Measurements from ENCODE around the gene PLAC9. TPM values are rescaled to one million over a fixed set of nuclear protein-coding genes. Genes with fewer than 3 reads are reported as not detected.

Gene PLAC9
- polyA plus RNA-seq, 1 experiment, result 19.3 TPM

DNA sequence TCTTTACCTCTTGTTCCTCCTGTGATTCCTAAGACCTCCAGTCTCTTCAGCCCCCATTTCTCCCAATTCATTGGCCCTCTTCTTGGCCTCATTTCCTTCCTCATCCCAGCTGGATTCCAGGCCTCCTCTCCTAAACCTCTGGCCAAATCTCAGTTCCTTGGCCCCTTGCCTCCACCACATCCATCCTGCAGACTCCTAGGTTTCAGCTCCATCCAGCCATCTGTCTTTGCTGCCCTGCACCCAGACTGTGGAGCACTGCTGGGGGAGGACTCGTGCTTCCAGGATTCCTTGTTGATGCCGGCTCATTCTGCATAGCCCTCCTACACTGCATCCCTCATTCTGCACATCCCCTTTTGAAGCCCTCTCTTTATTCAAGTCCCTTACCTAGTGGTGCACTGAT is 6.7 kb downstream of the PLAC9 start:
- TF ChIP-seq, protein P1, sequence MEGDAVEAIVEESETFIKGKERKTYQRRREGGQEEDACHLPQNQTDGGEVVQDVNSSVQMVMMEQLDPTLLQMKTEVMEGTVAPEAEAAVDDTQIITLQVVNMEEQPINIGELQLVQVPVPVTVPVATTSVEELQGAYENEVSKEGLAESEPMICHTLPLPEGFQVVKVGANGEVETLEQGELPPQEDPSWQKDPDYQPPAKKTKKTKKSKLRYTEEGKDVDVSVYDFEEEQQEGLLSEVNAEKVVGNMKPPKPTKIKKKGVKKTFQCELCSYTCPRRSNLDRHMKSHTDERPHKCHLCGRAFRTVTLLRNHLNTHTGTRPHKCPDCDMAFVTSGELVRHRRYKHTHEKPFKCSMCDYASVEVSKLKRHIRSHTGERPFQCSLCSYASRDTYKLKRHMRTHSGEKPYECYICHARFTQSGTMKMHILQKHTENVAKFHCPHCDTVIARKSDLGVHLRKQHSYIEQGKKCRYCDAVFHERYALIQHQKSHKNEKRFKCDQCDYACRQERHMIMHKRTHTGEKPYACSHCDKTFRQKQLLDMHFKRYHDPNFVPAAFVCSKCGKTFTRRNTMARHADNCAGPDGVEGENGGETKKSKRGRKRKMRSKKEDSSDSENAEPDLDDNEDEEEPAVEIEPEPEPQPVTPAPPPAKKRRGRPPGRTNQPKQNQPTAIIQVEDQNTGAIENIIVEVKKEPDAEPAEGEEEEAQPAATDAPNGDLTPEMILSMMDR (IDR thresholded peaks at IDR 0.05; ENCODE audit: insufficient read depth, low read depth, low read length), result no peak
- DNase-seq (ENCODE audit: low read depth), result no peak
- ChIA-PET CTCF (interaction anchor here (2.1 kb wide), 1 partner anchor 83 kb away, joined by 6 read pairs; no protein-coding TSS in a partner anchor), POLR2A (no interaction called here)
- Histone ChIP-seq H3K4me3 (ENCODE audit: low read depth, low read length) (no peak overlapping the region), H3K27me3 (ENCODE audit: control insufficient read depth, insufficient read depth, low read length) (no peaks in the 10 kb centered on the region), H3K36me3 (ENCODE audit: control insufficient read depth, insufficient read depth, low read length) (no peaks in the 10 kb centered on the region)

DNA sequence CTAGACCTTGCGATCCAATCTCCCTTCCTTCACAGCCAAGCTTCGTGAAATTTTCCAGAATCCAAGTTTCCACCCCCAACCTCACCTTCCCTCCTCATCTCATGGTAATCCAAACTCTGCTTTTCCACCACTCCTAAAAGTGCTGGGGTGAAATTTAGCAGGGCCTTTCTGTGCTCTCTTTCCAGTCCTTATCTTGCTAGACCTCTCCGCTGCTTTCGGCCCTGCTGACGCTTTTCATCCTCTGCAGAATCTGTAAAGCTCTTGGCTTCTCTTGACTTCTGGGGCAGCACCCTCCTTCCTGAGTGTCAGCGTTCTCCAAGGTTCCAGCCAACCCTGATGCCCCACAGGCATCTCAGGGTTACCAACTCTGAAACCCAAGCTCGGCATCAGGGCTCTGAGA is 7.7 kb downstream of the PLAC9 start:
- Histone ChIP-seq H3K36me3 (ENCODE audit: control insufficient read depth, insufficient read depth, low read length) (no peaks in the 10 kb centered on the region), H3K27me3 (ENCODE audit: control insufficient read depth, insufficient read depth, low read length) (no peaks in the 10 kb centered on the region), H3K4me3 (ENCODE audit: low read depth, low read length) (no peak overlapping the region)
- ChIA-PET CTCF (interaction anchor here (0.6 to 2.1 kb wide), 3 partner anchors 81 to 673 kb away, joined by 3 to 6 read pairs (median 6); no protein-coding TSS in a partner anchor), POLR2A (interaction anchor here (0.5 kb wide), 1 partner anchor 61 kb away, joined by 3 read pairs; no protein-coding TSS in a partner anchor)
- no peak for DNase-seq (ENCODE audit: low read depth)
- TF ChIP-seq, protein P1 (IDR thresholded peaks at IDR 0.05; ENCODE audit: insufficient read depth, low read depth, low read length), result no peak

DNA sequence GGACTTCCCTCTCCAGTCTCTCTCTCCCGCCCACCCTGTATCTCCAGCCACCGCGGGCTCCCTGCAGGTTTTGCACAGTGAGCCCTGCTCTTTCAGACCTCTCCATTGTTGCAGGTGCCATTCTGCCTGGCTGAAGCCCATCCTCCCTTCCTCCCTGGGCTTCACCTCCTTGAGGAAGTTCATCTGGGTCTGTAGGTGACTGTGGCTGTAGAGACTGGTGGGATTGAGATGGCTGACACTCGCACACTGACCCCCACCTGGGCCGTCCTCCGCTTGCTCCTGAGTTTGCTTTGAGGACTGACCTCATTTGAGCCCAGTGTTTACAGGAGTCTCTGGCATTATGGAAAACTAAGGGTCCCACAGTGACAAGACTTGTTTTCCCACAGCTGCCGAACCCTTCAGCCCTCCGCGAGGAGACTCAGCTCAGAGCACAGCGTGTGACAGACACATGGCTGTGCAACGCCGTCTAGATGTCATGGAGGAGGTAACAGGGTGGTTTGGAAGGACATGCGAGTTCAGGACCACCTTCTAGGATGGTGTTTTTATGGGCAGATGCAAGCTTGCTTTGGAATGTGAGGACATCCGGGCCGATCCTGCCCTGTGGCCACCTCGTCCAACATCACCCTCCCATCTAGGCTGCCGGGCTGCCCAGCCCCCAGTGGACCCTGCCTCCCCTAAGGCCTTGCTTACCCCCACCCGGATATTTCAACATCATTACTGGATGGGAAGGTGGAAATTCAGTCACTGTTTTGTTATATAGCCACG is 9.3 kb downstream of the PLAC9 start:
- Histone ChIP-seq H3K4me3 (ENCODE audit: low read depth, low read length) (no peak overlapping the region), H3K36me3 (ENCODE audit: control insufficient read depth, insufficient read depth, low read length) (no peaks in the 10 kb centered on the region), H3K27me3 (ENCODE audit: control insufficient read depth, insufficient read depth, low read length) (no peaks in the 10 kb centered on the region)
- TF ChIP-seq, protein P1 (IDR thresholded peaks at IDR 0.05; ENCODE audit: insufficient read depth, low read depth, low read length), result no peak
- ChIA-PET CTCF (interaction anchor here (0.6 to 3.9 kb wide), 6 partner anchors 9 to 83 kb away, joined by 3 to 49 read pairs (median 4); no protein-coding TSS in a partner anchor), POLR2A (interaction anchor here (0.7 kb wide), 1 partner anchor 17 kb away, joined by 4 read pairs; no protein-coding TSS in a partner anchor)
- no peak for DNase-seq (ENCODE audit: low read depth)

DNA sequence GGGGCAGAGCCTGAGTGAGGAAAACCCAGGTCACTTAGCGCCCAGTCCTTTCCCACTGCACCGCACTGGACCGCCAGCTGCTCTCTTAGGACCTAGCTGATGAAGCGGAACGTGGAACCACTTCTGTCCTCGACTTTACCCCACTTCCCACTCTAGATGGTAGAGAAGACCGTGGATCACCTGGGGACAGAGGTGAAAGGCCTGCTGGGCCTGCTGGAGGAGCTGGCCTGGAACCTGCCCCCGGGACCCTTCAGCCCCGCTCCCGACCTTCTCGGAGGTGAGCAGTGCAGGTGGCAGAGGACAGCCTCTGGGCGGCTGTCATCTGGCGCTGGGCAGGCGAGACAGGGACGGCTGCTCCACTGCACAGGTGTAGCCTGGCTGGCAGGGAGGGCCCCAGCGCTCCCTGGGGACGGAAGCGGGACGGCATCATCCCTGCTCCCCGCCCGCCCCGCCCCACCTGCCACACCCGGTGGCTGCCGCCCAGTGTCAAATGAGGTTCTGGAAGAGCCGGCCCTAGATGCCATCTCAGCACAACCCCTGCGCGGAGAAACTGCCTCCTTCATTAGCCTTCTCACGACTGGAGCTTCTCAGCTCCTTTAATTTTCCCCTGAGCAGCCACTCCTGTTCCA is 11.7 kb downstream of the PLAC9 start:
- POLR2A ChIA-PET, result no interaction called here
- no peak for DNase-seq (ENCODE audit: low read depth)

More for the DNA sequence above, 11.7 kb downstream of the PLAC9 start:
- peaks cover 1% of the 10 kb centered on the region; the same call in 1 of the 2 replicates for H3K36me3 ChIP-seq (ENCODE audit: control insufficient read depth, insufficient read depth, low read length)
- H3K4me3 ChIP-seq (ENCODE audit: low read depth, low read length), result no peak overlapping the region
- no peaks in the 10 kb centered on the region for H3K27me3 ChIP-seq (ENCODE audit: control insufficient read depth, insufficient read depth, low read length)
- TF ChIP-seq, protein P1 (IDR thresholded peaks at IDR 0.05; ENCODE audit: insufficient read depth, low read depth, low read length), result no peak
- CTCF ChIA-PET, result interaction anchor here (0.8 to 3.9 kb wide), 16 partner anchors 10 to 117 kb away, joined by 3 to 49 read pairs (median 4); partner anchors contain the start of gene ANXA11

All from BJ (cell line).